ENCODE data around the gene MAP7D3. TPM values are rescaled to one million over a fixed set of nuclear protein-coding genes. Genes with fewer than 3 reads are reported as not detected.
"Not testable (repeated sequence)": the region's sequence is repeated elsewhere in the genome, so short reads cannot be mapped to it uniquely, and the experiment has no call there.

Gene MAP7D3
- 10 to 100 TPM in 1 of 2 donors, 1 to 10 TPM in 1; 9.5 to 13.5 TPM for total RNA-seq

- peaks cover 0 to 5% of the 10 kb centered on the region in 2 donors for H3K27me3 Mint-ChIP-seq
- peak within 1 kb of the TSS; percentile 86 for H3K4me3 Mint-ChIP-seq
- H3K9me3 Mint-ChIP-seq, result no peaks in the 10 kb centered on the region
- H3K4me1 Mint-ChIP-seq (ENCODE audit: low read depth in 2 of 2), result peaks cover 0 to 3% of the 10 kb centered on the region in 2 donors
- ATAC-seq (peak; percentile 94 to 95), DNase-seq (ENCODE audit: low spot score) (peak; percentile 83)
- no peaks in the 10 kb centered on the region for H3K36me3 Mint-ChIP-seq
- H3K27ac Mint-ChIP-seq, result peak within 1 kb of the TSS; percentile 49 to 74
These were observed at the start of gene MAP7D3 for GRCh38 chrX:136251041-136251991. Gene MAP7D3, minus strand, starts transcription at chrX:136251400. Its CDS starts 42 bp downstream, at chrX:136251358.

GRCh38 chrX:136300721-136301120, 49.5 kb upstream of the MAP7D3 start, which contains the start of gene ADGRG4:
Gene ADGRG4, plus strand, starts transcription at chrX:136300963. Its CDS starts 7,815 bp downstream, at chrX:136308778.
- peaks cover 2 to 23% of the 10 kb centered on the region in 2 donors for H3K27me3 Mint-ChIP-seq
- H3K4me3 Mint-ChIP-seq; H3K9me3 Mint-ChIP-seq; ATAC-seq; H3K27ac Mint-ChIP-seq; DNase-seq (ENCODE audit: low spot score); H3K4me1 Mint-ChIP-seq (ENCODE audit: low read depth in 2 of 2); H3K36me3 Mint-ChIP-seq: not testable (repeated sequence)

GRCh38 chrX:136295380-136295779, 44.2 kb upstream of the MAP7D3 start:
- Mint-ChIP-seq H3K36me3 (no peaks in the 10 kb centered on the region), H3K4me1 (ENCODE audit: low read depth in 2 of 2) (no peaks in the 10 kb centered on the region), H3K4me3 (no peak overlapping the region), H3K9me3 (no peaks in the 10 kb centered on the region), H3K27ac (no peak overlapping the region), H3K27me3 (peaks cover 0 to 15% of the 10 kb centered on the region in 2 donors)
- ATAC-seq (no peak), DNase-seq (ENCODE audit: low spot score) (no peak)

- H3K27ac Mint-ChIP-seq, result no peak overlapping the region
These were observed 41.5 kb upstream of the MAP7D3 start for GRCh38 chrX:136292656-136293055.

GRCh38 chrX:136291824-136292223, 40.6 kb upstream of the MAP7D3 start:
- Mint-ChIP-seq H3K9me3 (no peaks in the 10 kb centered on the region), H3K36me3 (no peaks in the 10 kb centered on the region), H3K27me3 (peaks cover 0 to 16% of the 10 kb centered on the region in 2 donors), H3K4me3 (no peak overlapping the region), H3K27ac (no peak overlapping the region), H3K4me1 (ENCODE audit: low read depth in 2 of 2) (no peaks in the 10 kb centered on the region)
- DNase-seq (ENCODE audit: low spot score) (no peak), ATAC-seq (no peak)

More at GRCh38 chrX:136292656-136293055, 41.5 kb upstream of the MAP7D3 start:
- no peak for ATAC-seq
- peaks cover 0 to 13% of the 10 kb centered on the region in 2 donors for H3K27me3 Mint-ChIP-seq
- no peak for DNase-seq (ENCODE audit: low spot score)
- H3K36me3 Mint-ChIP-seq, result no peaks in the 10 kb centered on the region
- H3K9me3 Mint-ChIP-seq, result no peaks in the 10 kb centered on the region
- no peaks in the 10 kb centered on the region for H3K4me1 Mint-ChIP-seq (ENCODE audit: low read depth in 2 of 2)
- no peak overlapping the region for H3K4me3 Mint-ChIP-seq

- not testable (repeated sequence) for H3K9me3 Mint-ChIP-seq; H3K36me3 Mint-ChIP-seq; H3K4me3 Mint-ChIP-seq; H3K27ac Mint-ChIP-seq; ATAC-seq; H3K4me1 Mint-ChIP-seq (ENCODE audit: low read depth in 2 of 2); DNase-seq (ENCODE audit: low spot score)
- peaks cover 0 to 12% of the 10 kb centered on the region in 2 donors for H3K27me3 Mint-ChIP-seq
These were observed 35.2 kb upstream of the MAP7D3 start for GRCh38 chrX:136286375-136286774.

GRCh38 chrX:136275553-136275952, 24.4 kb upstream of the MAP7D3 start:
- H3K4me1 Mint-ChIP-seq (ENCODE audit: low read depth in 2 of 2), result peaks cover 0 to 3% of the 10 kb centered on the region in 2 donors
- no peaks in the 10 kb centered on the region for H3K9me3 Mint-ChIP-seq
- no peaks in the 10 kb centered on the region for H3K36me3 Mint-ChIP-seq
- H3K27ac Mint-ChIP-seq, result no peak overlapping the region
- ATAC-seq (no peak), DNase-seq (ENCODE audit: low spot score) (no peak)
- peaks cover 0 to 22% of the 10 kb centered on the region in 2 donors for H3K27me3 Mint-ChIP-seq
- H3K4me3 Mint-ChIP-seq, result no peak overlapping the region

GRCh38 chrX:136273986-136274385, 22.8 kb upstream of the MAP7D3 start:
- DNase-seq (ENCODE audit: low spot score) (no peak), ATAC-seq (no peak)
- H3K4me1 Mint-ChIP-seq (ENCODE audit: low read depth in 2 of 2), result peaks cover 0 to 3% of the 10 kb centered on the region in 2 donors
- no peaks in the 10 kb centered on the region for H3K36me3 Mint-ChIP-seq
- H3K4me3 Mint-ChIP-seq, result no peak overlapping the region
- no peaks in the 10 kb centered on the region for H3K9me3 Mint-ChIP-seq
- no peak overlapping the region for H3K27ac Mint-ChIP-seq
- peaks cover 0 to 22% of the 10 kb centered on the region in 2 donors for H3K27me3 Mint-ChIP-seq

- no peak for DNase-seq (ENCODE audit: low spot score)
- peaks cover 0 to 18% of the 10 kb centered on the region in 2 donors for H3K27me3 Mint-ChIP-seq
- no peak for ATAC-seq
- no peaks in the 10 kb centered on the region for H3K9me3 Mint-ChIP-seq
- H3K4me3 Mint-ChIP-seq, result no peak overlapping the region
- peaks cover 0 to 3% of the 10 kb centered on the region in 2 donors for H3K4me1 Mint-ChIP-seq (ENCODE audit: low read depth in 2 of 2)
- no peak overlapping the region for H3K27ac Mint-ChIP-seq
- H3K36me3 Mint-ChIP-seq, result no peaks in the 10 kb centered on the region
These were observed 21.1 kb upstream of the MAP7D3 start for GRCh38 chrX:136272325-136272724.

- H3K36me3 Mint-ChIP-seq, result no peaks in the 10 kb centered on the region
- H3K4me1 Mint-ChIP-seq (ENCODE audit: low read depth in 2 of 2), result peaks cover 0 to 3% of the 10 kb centered on the region in 2 donors
- H3K27me3 Mint-ChIP-seq, result peaks cover 0 to 13% of the 10 kb centered on the region in 2 donors
- no peak overlapping the region for H3K4me3 Mint-ChIP-seq
- H3K27ac Mint-ChIP-seq, result no peak overlapping the region
- no peak for DNase-seq (ENCODE audit: low spot score)
- no peak for ATAC-seq
- H3K9me3 Mint-ChIP-seq, result no peaks in the 10 kb centered on the region
These were observed 20.1 kb upstream of the MAP7D3 start for GRCh38 chrX:136271300-136271699.

- Mint-ChIP-seq H3K27me3 (peaks cover 0 to 10% of the 10 kb centered on the region in 2 donors), H3K27ac (no peak overlapping the region), H3K4me1 (ENCODE audit: low read depth in 2 of 2) (peaks cover 0 to 3% of the 10 kb centered on the region in 2 donors), H3K4me3 (no peak overlapping the region), H3K36me3 (no peaks in the 10 kb centered on the region), H3K9me3 (no peaks in the 10 kb centered on the region)
- DNase-seq (ENCODE audit: low spot score) (no peak), ATAC-seq (no peak)
These were observed 18.7 kb upstream of the MAP7D3 start for GRCh38 chrX:136269921-136270320.

GRCh38 chrX:136268051-136269048, 17.1 kb upstream of the MAP7D3 start:
- Mint-ChIP-seq H3K27me3 (peaks cover 0 to 7% of the 10 kb centered on the region in 2 donors), H3K4me1 (ENCODE audit: low read depth in 2 of 2) (peaks cover 0 to 3% of the 10 kb centered on the region in 2 donors), H3K27ac (no peak overlapping the region), H3K36me3 (no peaks in the 10 kb centered on the region), H3K9me3 (no peaks in the 10 kb centered on the region), H3K4me3 (no peak overlapping the region)
- ATAC-seq (no peak), DNase-seq (ENCODE audit: low spot score) (peak; percentile 66)

- no peak for DNase-seq (ENCODE audit: low spot score)
- no peak for ATAC-seq
- Mint-ChIP-seq H3K4me1 (ENCODE audit: low read depth in 2 of 2) (no peaks in the 10 kb centered on the region), H3K36me3 (no peaks in the 10 kb centered on the region), H3K27ac (no peak overlapping the region), H3K4me3 (no peak overlapping the region), H3K9me3 (no peaks in the 10 kb centered on the region), H3K27me3 (peaks cover 0 to 7% of the 10 kb centered on the region in 2 donors)
These were observed 15.6 kb upstream of the MAP7D3 start for GRCh38 chrX:136266828-136267227.
